ENCODE measurements around the gene TRIM33. TPM values are rescaled to one million over a fixed set of nuclear protein-coding genes. Genes with fewer than 3 reads are reported as not detected.
A peak's percentile ranks its signal among the peaks of the same experiment; 100 is the strongest.

The TRIM33 gene
- polyA plus RNA-seq, 4 donors: 6.9 to 27.5 (median 11.0) TPM

GRCh38 chr1:114547076-114547475 lies 36.1 kb upstream of the TRIM33 start:
- no peaks in the 10 kb centered on the region for H3K36me3 ChIP-seq (ENCODE audit: control insufficient read depth in 3 of 3, insufficient read depth in 2 of 3, low read depth in 1 of 3, low read length in 3 of 3)
- no peak overlapping the region for H3K27ac ChIP-seq (ENCODE audit: low read depth in 1 of 3, low read length in 2 of 3)
- H3K4me3 ChIP-seq (ENCODE audit: low read depth in 1 of 3, low read length in 3 of 3): no peak overlapping the region
- FAIRE-seq (no peak), DNase-seq (no peak)
- no peaks in the 10 kb centered on the region for H3K4me1 ChIP-seq (ENCODE audit: control insufficient read depth in 3 of 3, insufficient read depth in 2 of 3, low read depth in 1 of 3, low read length in 2 of 3)
- WGBS, 3 donors: 83 to 90% (median 89%) methylated on average over 1 of the region's 1 CpG
- no peaks in the 10 kb centered on the region for H3K27me3 ChIP-seq (ENCODE audit: control insufficient read depth in 3 of 3, insufficient read depth in 3 of 3, low read length in 3 of 3)
- no peaks in the 10 kb centered on the region for H3K9me3 ChIP-seq (ENCODE audit: control insufficient read depth in 2 of 2, insufficient read depth in 1 of 2, low read depth in 1 of 2, low read length in 1 of 2)

- WGBS, 3 donors: 73 to 83% (median 83%) methylated on average over 2 of the region's 2 CpGs
- no peak overlapping the region for H3K27ac ChIP-seq (ENCODE audit: low read depth in 1 of 3, low read length in 2 of 3)
- H3K9me3 ChIP-seq (ENCODE audit: control insufficient read depth in 2 of 2, insufficient read depth in 1 of 2, low read depth in 1 of 2, low read length in 1 of 2): no peaks in the 10 kb centered on the region
- H3K36me3 ChIP-seq (ENCODE audit: control insufficient read depth in 3 of 3, insufficient read depth in 2 of 3, low read depth in 1 of 3, low read length in 3 of 3): no peaks in the 10 kb centered on the region
- FAIRE-seq: no peak
- no peaks in the 10 kb centered on the region for H3K4me1 ChIP-seq (ENCODE audit: control insufficient read depth in 3 of 3, insufficient read depth in 2 of 3, low read depth in 1 of 3, low read length in 2 of 3)
- H3K4me3 ChIP-seq (ENCODE audit: low read depth in 1 of 3, low read length in 3 of 3): no peak overlapping the region
- H3K27me3 ChIP-seq (ENCODE audit: control insufficient read depth in 3 of 3, insufficient read depth in 3 of 3, low read length in 3 of 3): no peaks in the 10 kb centered on the region
- no peak for DNase-seq
Observed at GRCh38 chr1:114545796-114546195, 34.8 kb upstream of the TRIM33 start.

- Histone ChIP-seq H3K27me3 (ENCODE audit: control insufficient read depth in 3 of 3, insufficient read depth in 3 of 3, low read length in 3 of 3) (no peaks in the 10 kb centered on the region), H3K4me3 (ENCODE audit: low read depth in 1 of 3, low read length in 3 of 3) (no peak overlapping the region), H3K36me3 (ENCODE audit: control insufficient read depth in 3 of 3, insufficient read depth in 2 of 3, low read depth in 1 of 3, low read length in 3 of 3) (no peaks in the 10 kb centered on the region), H3K9me3 (ENCODE audit: control insufficient read depth in 2 of 2, insufficient read depth in 1 of 2, low read depth in 1 of 2, low read length in 1 of 2) (no peaks in the 10 kb centered on the region), H3K27ac (ENCODE audit: low read depth in 1 of 3, low read length in 2 of 3) (no peak overlapping the region), H3K4me1 (ENCODE audit: control insufficient read depth in 3 of 3, insufficient read depth in 2 of 3, low read depth in 1 of 3, low read length in 2 of 3) (no peaks in the 10 kb centered on the region)
- FAIRE-seq (no peak), DNase-seq (no peak)
- WGBS, 3 donors: 15 to 54% (median 34%) methylated on average over 1 of the region's 1 CpG
Observed at GRCh38 chr1:114545315-114545714, 34.3 kb upstream of the TRIM33 start.

- no peak for DNase-seq
Observed at GRCh38 chr1:114540821-114541220, 29.8 kb upstream of the TRIM33 start.

GRCh38 chr1:114540272-114540671 lies 29.3 kb upstream of the TRIM33 start:
- H3K4me1 ChIP-seq (ENCODE audit: control insufficient read depth in 3 of 3, insufficient read depth in 2 of 3, low read depth in 1 of 3, low read length in 2 of 3): no peaks in the 10 kb centered on the region
- H3K9me3 ChIP-seq (ENCODE audit: control insufficient read depth in 2 of 2, insufficient read depth in 1 of 2, low read depth in 1 of 2, low read length in 1 of 2): no peaks in the 10 kb centered on the region
- H3K27me3 ChIP-seq (ENCODE audit: control insufficient read depth in 3 of 3, insufficient read depth in 3 of 3, low read length in 3 of 3): no peaks in the 10 kb centered on the region
- no peaks in the 10 kb centered on the region for H3K36me3 ChIP-seq (ENCODE audit: control insufficient read depth in 3 of 3, insufficient read depth in 2 of 3, low read depth in 1 of 3, low read length in 3 of 3)
- no peak overlapping the region for H3K27ac ChIP-seq (ENCODE audit: low read depth in 1 of 3, low read length in 2 of 3)
- no peak overlapping the region for H3K4me3 ChIP-seq (ENCODE audit: low read depth in 1 of 3, low read length in 3 of 3)
- FAIRE-seq (no peak), DNase-seq (no peak)
- 14 to 36% (median 21%) methylated on average over 3 of the region's 3 CpGs for WGBS, 3 donors

More at GRCh38 chr1:114540821-114541220, 29.8 kb upstream of the TRIM33 start:
- 57 to 80% (median 61%) methylated on average over 6 of the region's 6 CpGs for WGBS, 3 donors
- no peak overlapping the region for H3K4me3 ChIP-seq (ENCODE audit: low read depth in 1 of 3, low read length in 3 of 3)
- H3K27ac ChIP-seq (ENCODE audit: low read depth in 1 of 3, low read length in 2 of 3): no peak overlapping the region
- no peaks in the 10 kb centered on the region for H3K27me3 ChIP-seq (ENCODE audit: control insufficient read depth in 3 of 3, insufficient read depth in 3 of 3, low read length in 3 of 3)
- H3K4me1 ChIP-seq (ENCODE audit: control insufficient read depth in 3 of 3, insufficient read depth in 2 of 3, low read depth in 1 of 3, low read length in 2 of 3): no peaks in the 10 kb centered on the region
- no peak for FAIRE-seq
- no peaks in the 10 kb centered on the region for H3K36me3 ChIP-seq (ENCODE audit: control insufficient read depth in 3 of 3, insufficient read depth in 2 of 3, low read depth in 1 of 3, low read length in 3 of 3)
- no peaks in the 10 kb centered on the region for H3K9me3 ChIP-seq (ENCODE audit: control insufficient read depth in 2 of 2, insufficient read depth in 1 of 2, low read depth in 1 of 2, low read length in 1 of 2)

DNA sequence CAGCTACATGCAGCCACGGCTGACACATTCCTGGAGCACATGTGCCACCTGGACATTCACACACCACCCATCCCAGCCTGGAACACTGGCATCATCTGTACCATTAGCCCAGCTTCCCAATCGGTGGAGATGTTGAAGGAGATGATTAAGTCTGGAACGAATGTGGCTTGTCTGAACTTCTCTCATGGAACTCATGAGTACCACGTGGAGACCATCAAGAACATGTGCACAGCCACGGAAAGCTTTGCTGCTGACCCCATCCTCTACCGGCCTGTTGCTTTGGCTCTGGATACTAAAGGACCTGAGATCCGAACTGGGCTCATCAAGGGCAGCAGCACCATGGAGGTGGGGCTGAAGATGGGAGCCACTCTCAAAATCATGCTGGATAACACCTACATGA lies 25.0 kb upstream of the TRIM33 start:
- no peaks in the 10 kb centered on the region for H3K27me3 ChIP-seq (ENCODE audit: control insufficient read depth in 3 of 3, insufficient read depth in 3 of 3, low read length in 3 of 3)
- WGBS, 3 donors: 89 to 91% (median 90%) methylated on average over 7 of the region's 7 CpGs
- no peak overlapping the region for H3K27ac ChIP-seq (ENCODE audit: low read depth in 1 of 3, low read length in 2 of 3)
- no peaks in the 10 kb centered on the region for H3K36me3 ChIP-seq (ENCODE audit: control insufficient read depth in 3 of 3, insufficient read depth in 2 of 3, low read depth in 1 of 3, low read length in 3 of 3)
- no peaks in the 10 kb centered on the region for H3K9me3 ChIP-seq (ENCODE audit: control insufficient read depth in 2 of 2, insufficient read depth in 1 of 2, low read depth in 1 of 2, low read length in 1 of 2)
- no peak for FAIRE-seq
- no peaks in the 10 kb centered on the region for H3K4me1 ChIP-seq (ENCODE audit: control insufficient read depth in 3 of 3, insufficient read depth in 2 of 3, low read depth in 1 of 3, low read length in 2 of 3)
- DNase-seq: no peak
- no peak overlapping the region for H3K4me3 ChIP-seq (ENCODE audit: low read depth in 1 of 3, low read length in 3 of 3)

DNA sequence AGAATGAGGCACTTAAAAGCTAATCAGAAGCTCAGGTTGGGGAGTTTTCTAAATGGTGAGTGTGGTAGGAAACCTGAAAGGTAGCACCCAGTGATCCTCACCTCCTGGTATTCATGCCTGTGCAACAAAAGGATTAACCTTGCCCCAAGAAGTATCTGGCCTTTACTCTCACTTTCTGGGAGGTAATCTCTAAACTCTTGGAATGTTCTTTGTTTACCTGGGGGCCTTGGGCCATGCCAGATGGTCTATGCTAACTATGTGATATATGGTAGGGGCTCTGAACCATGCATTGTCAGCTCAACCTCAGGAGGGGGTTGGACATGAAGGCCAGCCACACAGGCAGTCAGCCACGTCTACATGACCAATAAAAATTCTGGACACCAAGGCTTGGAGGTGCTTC lies 24.4 kb upstream of the TRIM33 start:
- Histone ChIP-seq H3K27me3 (ENCODE audit: control insufficient read depth in 3 of 3, insufficient read depth in 3 of 3, low read length in 3 of 3) (no peaks in the 10 kb centered on the region), H3K27ac (ENCODE audit: low read depth in 1 of 3, low read length in 2 of 3) (no peak overlapping the region), H3K4me3 (ENCODE audit: low read depth in 1 of 3, low read length in 3 of 3) (no peak overlapping the region), H3K36me3 (ENCODE audit: control insufficient read depth in 3 of 3, insufficient read depth in 2 of 3, low read depth in 1 of 3, low read length in 3 of 3) (no peaks in the 10 kb centered on the region), H3K4me1 (ENCODE audit: control insufficient read depth in 3 of 3, insufficient read depth in 2 of 3, low read depth in 1 of 3, low read length in 2 of 3) (no peaks in the 10 kb centered on the region), H3K9me3 (ENCODE audit: control insufficient read depth in 2 of 2, insufficient read depth in 1 of 2, low read depth in 1 of 2, low read length in 1 of 2) (no peaks in the 10 kb centered on the region)
- DNase-seq: no peak
- no peak for FAIRE-seq
- 39 to 61% (median 50%) methylated on average over 1 of the region's 1 CpG for WGBS, 3 donors

GRCh38 chr1:114531094-114531493 lies 20.1 kb upstream of the TRIM33 start:
- H3K4me1 ChIP-seq (ENCODE audit: control insufficient read depth in 3 of 3, insufficient read depth in 2 of 3, low read depth in 1 of 3, low read length in 2 of 3): no peaks in the 10 kb centered on the region
- no peak overlapping the region for H3K27ac ChIP-seq (ENCODE audit: low read depth in 1 of 3, low read length in 2 of 3)
- no peaks in the 10 kb centered on the region for H3K9me3 ChIP-seq (ENCODE audit: control insufficient read depth in 2 of 2, insufficient read depth in 1 of 2, low read depth in 1 of 2, low read length in 1 of 2)
- H3K27me3 ChIP-seq (ENCODE audit: control insufficient read depth in 3 of 3, insufficient read depth in 3 of 3, low read length in 3 of 3): no peaks in the 10 kb centered on the region
- H3K4me3 ChIP-seq (ENCODE audit: low read depth in 1 of 3, low read length in 3 of 3): no peak overlapping the region
- WGBS, 3 donors: 13 to 92% (median 50%) methylated on average over 1 of the region's 1 CpG
- DNase-seq (no peak), FAIRE-seq (no peak)
- no peaks in the 10 kb centered on the region for H3K36me3 ChIP-seq (ENCODE audit: control insufficient read depth in 3 of 3, insufficient read depth in 2 of 3, low read depth in 1 of 3, low read length in 3 of 3)

DNA sequence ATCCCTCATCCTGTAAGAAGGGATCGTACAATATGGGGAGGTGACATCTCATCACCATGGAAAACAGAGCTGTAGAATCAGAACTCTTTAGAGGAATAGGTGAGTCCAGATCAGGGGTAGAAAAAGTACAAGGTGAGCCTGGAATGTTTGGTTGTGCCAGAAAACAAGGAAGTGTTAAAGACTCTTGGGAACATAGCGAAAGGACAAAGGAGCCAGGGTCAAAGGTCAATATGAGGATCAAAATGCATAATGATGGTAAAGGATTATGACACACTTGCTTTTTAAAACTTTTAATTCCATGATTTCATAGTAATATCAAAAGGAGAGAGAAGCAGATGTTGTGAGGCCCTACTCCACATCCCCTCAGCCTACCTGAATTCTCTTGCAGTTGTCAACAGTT lies 19.2 kb upstream of the TRIM33 start:
- FAIRE-seq: no peak
- no peak overlapping the region for H3K27ac ChIP-seq (ENCODE audit: low read depth in 1 of 3, low read length in 2 of 3)
- no peak overlapping the region for H3K4me3 ChIP-seq (ENCODE audit: low read depth in 1 of 3, low read length in 3 of 3)
- no peaks in the 10 kb centered on the region for H3K27me3 ChIP-seq (ENCODE audit: control insufficient read depth in 3 of 3, insufficient read depth in 3 of 3, low read length in 3 of 3)
- DNase-seq: peak in 1 of 2 donors; percentile 63
- no peaks in the 10 kb centered on the region for H3K9me3 ChIP-seq (ENCODE audit: control insufficient read depth in 2 of 2, insufficient read depth in 1 of 2, low read depth in 1 of 2, low read length in 1 of 2)
- no peaks in the 10 kb centered on the region for H3K36me3 ChIP-seq (ENCODE audit: control insufficient read depth in 3 of 3, insufficient read depth in 2 of 3, low read depth in 1 of 3, low read length in 3 of 3)
- 56 to 81% (median 69%) methylated on average over 2 of the region's 2 CpGs for WGBS, 3 donors
- no peaks in the 10 kb centered on the region for H3K4me1 ChIP-seq (ENCODE audit: control insufficient read depth in 3 of 3, insufficient read depth in 2 of 3, low read depth in 1 of 3, low read length in 2 of 3)

Measured in small intestine (tissue), 7 donors.